Inferior parietal cortex (tissue), 1 donor: ENCODE results near the gene HOXB8.
A peak's percentile ranks its signal among the peaks of the same experiment; 100 is the strongest.

Source experiments
- DNase-seq: peaks from one replicate; pipeline ENCODE4 v3.0.0-alpha.2; 2016; ENCODE audit errors: extremely low spot score

Gene HOXB8

DNA sequence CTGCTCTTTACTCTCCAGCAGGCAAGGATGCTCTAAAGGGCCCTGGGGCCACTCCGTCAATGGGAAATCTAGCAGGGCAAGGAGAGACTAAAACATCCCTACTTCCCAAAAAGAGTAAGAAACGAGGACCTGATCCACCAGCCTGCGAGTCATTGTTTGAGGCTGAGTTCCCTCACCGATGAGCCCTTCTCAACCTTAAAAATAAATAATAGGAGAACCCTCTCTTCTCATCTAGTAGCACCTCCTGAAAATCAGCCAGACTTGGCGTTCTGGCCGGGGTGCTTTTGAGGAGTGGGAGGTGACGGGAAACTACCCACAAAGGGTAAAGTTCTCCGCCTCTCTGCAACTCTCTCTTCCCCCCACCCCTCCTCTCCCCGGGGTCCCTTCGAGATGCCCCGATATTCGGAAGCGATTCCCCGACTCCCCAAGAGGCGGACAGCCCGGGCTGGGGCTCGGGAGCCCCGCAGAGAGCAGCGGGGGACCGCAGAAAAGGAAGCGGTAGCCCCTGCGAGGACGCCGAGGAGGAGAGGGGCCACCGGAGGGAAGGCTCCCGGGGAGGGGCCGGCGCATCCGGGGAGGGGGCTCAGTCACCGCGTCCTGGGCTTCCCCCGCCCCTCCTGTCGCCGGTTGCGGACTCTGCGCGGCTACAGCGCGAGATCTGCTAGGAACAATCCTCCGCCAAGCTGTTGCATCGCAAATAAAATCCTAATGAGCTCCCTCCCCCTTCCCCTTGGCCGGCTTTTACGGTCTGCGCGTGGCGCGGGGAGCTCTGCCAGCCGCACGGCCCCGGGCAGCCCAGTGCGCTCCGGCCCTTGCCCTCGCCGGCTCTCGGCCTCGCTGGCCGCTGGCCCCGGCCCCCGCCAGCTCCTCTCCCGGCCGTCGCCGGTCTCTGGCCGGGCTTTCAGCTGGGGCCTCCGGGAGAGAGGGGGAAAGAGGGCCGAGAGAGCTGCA, 9.7 kb upstream of the HOXB8 start:
- DNase-seq: no peak

DNA sequence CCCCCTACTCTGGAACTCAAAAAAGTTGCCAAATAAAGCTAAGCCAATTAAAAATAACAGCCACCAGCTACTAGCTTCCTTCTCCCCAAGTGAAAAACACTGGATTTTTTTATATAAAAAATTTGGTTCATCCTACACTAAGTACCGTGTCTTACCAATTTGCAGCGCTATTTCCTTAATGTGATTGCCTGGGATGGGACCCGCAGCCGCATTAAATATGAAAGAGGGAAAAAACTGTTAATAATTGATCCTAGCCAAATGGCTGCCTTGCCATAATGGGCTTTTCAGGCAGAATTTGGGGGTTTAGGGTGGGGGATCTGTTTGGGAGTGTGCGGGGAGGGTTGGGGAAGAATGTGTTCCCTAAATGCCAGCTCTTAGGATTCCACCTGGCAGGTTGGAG, 9.0 kb upstream of the HOXB8 start:
- no peak for DNase-seq

DNA sequence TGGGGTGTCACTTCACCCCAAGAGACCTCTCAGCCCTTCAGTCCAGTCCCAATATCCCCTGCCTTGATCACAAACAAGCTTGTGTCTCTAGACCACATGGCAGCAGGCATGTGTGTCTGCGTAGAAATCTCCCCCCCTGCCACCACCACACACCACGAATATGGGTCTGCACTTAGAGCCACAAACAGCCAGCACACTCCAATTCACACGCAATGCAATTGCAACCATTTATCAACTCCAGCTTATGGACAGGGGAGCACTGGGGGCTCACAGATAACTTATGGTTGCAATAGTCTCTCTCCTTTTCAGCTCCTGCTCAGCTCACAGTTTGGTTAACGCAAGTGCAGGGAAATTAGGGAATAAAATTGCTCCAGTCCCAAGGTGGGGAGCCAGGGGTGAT, 8.5 kb upstream of the HOXB8 start:
- DNase-seq: no peak

DNA sequence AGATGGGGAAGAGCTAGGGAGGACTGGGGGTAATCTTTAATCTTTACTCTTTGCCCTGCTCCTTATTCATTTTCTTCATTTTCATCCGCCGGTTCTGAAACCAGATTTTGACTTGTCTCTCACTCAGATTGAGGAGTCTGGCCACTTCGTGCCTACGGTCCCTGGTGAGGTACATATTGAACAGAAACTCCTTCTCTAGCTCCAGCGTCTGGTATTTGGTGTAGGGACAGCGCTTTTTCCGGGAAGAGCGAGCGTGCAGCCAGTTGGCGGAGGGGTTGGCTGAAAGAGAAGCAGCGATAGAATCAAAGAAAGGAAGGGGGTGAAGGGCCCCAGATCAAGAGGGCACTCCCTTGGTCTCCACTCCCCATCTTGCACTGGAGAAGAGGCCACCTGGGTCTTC, 7.8 kb upstream of the HOXB8 start:
- DNase-seq: no peak

DNA sequence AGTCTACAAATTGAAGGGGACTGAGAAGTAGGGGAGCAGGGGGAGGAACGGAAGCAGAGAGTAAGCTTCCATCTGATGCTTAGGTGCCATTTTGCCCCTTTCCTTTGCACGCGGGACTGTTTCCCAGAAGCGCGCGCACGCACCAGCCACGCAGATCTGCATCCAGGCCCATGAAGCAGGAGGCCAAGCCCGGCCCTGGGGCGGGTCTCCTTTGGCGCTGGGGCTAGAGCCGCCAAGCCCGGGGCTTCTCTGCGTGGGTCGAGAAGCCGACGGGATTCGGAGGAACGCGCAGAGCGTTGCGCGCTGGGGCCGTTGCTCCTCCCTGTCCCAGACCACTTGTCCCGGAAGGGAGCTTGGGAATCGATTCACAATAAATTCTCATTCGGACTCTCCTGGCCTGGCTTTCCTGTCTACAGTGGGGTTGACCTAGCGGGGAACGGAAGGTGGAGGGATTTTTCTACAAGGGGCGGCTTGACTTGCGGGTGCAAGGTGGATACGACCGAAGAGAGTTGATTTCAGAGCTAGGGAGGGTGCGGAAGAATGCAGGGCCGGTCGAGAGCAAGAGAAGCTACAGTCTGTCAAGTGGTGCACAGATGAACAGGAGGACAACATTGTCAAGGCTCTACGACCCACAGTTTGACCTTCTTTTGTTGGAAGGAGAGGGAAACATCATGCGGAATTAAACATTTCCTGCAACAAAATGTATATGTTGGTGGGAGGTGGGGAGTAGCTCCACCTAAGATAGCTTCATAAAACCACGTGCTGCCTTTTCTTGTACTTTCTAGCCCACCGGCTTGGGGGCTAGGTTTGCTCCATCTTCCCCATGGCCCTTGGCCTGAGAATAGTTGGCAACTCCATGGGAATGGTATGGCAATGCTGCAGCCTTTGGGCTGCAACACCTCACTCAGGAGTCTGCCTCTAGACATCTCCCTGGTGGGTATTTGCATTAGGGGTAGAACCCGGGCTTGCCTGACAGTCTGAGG, 6.6 kb upstream of the HOXB8 start:
- no peak for DNase-seq

DNA sequence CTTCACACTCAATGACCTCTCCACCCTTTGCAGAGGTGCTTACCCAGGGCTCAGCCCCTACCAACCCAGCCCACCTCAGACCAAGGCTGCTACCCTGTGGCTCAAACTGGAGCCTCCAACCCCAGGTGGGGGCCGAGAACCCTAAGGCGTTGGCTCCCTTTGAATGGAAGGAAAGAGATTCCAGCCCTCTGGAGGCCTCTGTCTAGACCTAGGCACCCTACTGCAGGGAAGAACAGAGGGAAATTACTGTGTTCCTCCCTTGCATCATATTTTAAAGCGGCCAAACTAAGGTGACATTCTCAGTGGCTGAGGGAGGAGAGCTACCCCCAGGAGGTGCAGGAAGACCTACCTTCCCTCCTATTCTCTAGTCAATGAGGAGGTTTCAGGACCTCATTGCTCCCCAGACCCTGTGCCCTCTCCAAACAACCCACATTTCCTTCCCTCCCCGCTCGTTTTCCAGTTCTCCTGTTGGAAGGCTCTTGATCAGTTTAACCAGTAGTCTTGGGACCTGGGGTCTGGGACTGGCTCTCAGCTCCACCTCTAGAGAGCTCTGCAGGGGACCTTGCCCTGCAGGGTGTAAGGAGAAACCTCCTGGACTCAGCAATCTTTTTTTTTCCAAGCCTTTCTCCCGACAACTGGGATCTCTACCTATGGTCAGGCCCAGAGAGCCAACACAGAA, 5.5 kb upstream of the HOXB8 start:
- DNase-seq: no peak

DNA sequence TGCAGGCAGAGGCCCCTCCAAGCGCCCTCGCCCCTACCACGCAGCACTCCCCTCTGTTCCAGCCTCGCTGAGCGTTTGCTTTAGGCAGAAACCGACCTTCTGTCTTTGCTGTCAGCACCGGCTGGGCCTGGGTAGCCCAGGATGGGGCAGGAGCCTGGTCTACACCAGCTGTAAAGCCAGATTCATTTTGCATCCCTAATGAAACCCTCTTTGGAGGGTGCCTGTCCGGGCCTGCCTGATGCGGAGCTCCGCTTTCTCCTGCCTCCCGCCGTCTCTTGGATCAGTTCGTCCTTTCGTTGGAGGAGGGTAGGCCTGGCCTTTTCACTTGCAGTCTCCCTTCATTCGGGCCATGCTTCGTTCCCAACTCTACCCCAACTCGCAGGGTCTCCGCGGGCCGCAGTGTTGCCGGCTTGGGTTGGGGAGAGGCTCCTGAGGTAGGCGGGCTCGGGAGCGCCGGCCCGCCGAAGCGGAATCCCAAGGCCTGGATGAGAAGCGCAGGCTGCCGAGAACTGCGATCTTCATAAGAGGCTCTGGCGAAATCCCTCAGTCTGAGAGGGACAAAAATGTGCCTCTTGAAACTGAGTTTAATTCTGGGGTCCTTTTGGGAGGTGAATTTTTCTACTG, 4.8 kb upstream of the HOXB8 start:
- DNase-seq: no peak

DNA sequence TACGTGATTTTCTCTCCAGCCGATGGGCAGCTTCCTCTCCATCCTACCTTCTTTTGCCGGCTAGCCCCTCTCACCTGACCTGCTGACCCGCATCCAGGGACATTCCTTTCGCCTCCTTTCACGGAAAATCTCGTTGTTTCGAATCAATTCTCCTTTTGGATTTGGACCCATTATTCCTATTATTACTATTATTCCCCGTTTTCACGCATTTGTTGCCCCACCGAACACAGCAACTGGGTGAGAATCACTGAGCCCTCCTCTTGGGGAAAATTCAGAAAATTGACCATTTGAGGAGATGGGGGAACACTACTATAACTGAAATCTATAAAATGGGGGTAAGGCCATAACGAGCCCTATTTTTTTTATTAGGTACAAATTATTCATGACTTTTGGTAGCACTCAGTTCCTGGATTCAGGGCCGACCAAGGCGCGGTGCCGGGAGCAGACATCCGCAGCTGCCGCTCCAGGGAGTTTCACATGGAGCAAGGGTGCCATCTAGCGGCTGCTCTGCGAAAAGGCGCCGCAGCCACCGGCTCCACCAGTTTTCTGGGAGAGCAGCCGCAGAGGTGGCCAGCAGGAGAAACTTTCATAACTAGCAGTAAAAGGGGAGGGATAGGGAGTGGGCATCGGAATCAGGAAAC, 3.3 kb upstream of the HOXB8 start:
- DNase-seq: peak; percentile 89

DNA sequence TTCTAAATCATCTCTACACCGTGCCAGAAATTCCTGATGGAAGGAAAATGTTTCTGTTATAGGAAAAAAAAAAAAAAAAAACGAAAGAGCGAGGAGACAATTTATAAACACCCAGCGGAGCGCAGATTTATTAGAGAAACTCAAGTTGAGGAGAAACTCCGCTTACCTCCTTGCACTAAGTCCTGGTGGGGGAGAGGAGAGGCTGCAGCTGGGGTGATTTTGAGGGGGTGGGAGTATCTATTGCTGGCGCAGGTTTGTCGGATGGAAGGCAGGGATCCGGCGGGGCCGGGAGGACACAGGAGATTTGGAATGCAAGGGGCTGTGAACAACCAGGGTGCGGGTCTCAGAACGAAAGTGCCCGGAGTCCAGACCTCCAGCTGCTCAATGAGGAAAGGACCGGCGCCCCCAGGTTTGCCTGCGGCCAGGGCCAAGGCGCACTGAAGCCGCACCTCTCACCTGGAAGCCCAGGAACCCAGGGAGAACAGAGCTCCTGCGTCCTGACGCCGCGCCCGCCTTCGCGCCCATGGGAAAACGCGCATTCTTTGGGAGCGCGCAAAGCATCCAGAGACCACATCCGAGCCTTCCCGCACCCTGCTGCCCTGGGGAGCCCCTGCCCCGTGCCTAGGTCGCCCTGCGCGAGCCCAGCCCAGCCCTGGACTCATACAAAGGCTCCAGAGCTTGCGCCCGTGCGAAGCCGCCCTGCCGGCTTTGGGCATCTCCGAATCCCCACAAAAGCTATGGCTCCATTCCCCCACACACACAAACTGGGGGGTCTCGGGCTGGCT, 2.6 kb upstream of the HOXB8 start:
- DNase-seq: no peak

DNA sequence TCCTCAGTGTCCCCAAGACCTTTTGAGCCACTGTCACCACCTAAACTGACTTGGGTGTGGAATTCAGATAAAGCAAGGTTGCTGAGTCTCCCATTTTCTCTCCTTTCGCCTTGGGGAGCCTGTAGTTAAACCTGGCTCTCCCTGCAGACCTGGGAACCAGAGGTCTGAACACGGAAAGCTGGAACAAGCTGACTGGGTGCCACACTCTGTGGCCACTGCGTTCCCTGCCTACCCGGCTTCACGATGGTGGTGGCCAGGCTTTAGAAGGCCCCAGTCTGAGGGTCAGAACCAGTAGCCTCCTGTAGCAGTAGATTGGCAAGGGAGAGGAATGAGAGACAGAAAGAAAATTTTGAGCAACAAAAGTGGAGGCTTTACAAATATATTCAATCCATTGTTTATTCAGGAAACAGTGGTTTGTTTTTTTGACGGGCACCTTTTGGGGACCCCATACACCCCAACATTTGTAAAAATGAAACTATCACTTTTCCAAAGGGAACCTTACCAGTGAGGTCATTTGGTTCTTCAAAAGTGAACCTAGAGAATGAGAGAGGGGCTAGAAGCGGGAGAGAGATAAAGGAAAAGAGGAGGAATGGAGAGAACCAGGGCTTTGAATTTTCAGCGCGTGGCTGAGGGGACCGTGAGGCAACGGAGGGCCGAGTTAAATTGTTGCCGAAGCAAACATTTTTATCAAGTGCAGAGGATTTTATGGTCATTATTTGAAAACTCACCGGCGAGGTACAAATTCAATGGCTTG, 1.8 kb upstream of the HOXB8 start:
- no peak for DNase-seq

DNA sequence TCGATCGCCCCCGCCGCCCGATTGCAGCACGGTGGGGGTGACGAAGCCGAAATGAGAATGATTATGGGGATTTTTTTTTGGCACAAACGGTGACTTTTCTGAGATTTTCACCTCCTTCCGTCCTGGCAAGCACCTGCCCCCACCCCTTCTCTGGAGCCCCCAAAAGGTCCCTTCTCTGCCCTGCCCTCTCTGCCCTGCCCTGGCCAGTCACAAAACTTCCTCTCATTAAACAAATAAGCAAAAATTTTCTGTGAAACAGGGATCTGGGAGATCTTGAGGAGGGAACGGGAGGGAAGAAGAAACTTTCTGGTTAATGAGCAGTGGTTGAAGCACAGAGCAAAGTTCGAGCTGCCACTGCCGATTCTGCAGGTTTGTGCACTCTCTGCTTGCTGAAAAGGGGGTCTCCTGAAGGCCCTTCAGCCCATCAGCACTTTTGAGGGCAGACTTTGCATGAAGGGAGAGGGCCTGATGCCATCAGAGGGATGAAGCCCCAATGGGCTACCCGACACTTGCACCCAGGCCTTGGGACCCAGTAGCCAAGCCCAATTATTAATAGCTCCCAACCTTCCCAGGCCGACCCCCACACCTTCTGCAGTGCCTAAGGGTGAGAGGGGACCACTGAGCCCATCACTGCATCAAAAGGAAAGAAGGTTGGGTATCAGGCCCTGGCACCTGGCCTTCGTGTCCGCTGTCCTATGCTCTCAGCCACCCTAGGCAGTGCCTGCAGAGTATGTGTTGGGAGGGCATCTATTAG, 1.0 kb upstream of the HOXB8 start:
- no peak for DNase-seq

DNA sequence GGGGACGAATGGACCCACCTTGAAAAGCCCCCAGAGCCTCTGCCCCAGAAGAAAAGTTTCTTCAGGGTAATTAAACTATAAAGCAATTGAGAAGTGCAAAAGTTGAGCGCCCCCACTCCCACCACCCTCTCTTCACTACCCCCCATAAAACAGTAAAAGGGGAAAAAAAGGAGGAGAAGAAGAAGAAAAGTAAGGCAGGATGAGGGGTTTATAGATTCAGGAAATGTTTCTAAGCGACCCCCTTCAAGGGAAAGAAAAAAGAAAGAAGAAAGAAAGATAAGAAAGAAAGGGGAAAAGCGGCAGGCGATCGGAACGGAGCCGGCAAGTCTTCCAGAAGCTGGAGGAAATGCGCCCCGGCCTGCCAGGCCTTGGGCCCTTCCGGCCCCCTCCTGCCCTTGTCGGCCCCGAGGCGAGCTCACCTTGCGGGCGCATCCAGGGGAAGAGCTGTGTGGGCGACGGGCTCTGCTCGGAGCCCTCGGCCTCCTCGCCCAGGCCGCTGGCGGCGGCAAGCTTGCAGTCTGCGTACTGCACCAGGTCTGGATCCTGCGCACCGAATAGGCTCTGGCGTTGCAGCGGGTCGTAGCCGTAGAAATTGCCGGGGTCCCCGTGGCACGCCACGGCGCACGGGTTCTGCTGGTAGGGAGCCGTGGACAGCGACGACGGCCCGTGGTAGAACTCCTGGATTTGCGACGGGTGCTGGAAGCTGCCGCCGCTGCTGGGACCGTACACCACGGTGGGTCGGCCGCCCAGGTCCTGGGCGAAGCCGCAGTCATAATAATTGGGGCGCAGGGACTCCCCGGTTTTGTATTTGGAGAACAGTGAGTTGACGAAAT, 1.0 kb downstream of the HOXB8 start:
- DNase-seq: no peak

DNA sequence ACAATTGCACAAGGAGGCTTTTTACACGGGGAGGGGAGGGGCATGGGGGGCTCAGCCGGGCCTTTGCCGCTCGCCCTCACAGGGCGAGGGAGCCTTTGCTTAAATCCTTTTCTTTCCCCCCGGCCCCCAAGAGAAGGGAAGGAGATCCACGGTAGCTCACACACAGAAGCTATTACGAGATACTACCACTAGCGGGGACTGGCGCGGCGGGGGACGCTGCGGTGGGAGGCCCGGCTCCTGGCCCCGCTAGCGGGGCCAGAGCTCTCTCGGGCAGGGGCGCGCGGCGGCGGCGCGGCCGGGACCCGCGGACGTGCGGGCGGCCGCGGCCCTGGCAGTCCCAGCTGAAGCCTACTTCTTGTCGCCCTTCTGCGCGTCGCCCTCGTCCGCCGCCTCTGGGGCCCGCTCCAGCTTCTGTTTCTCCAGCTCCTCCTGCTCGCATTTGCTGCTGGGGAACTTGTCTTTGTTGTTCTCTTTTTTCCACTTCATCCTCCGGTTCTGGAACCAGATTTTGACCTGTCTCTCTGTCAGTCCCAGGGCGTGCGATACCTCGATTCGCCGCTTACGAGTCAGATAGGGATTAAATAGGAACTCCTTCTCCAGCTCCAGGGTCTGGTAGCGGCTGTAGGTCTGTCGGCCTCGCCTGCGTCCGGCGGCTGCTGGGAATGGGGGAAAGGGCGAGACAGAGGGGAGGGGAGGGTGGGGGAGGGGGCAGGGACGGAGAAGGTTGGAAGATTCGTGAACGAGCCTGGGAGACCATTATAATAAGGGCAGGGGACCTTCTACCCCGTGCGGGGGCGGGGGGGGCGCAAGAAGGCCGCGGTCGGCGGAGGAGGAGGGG, 2.0 kb downstream of the HOXB8 start:
- no peak for DNase-seq

DNA sequence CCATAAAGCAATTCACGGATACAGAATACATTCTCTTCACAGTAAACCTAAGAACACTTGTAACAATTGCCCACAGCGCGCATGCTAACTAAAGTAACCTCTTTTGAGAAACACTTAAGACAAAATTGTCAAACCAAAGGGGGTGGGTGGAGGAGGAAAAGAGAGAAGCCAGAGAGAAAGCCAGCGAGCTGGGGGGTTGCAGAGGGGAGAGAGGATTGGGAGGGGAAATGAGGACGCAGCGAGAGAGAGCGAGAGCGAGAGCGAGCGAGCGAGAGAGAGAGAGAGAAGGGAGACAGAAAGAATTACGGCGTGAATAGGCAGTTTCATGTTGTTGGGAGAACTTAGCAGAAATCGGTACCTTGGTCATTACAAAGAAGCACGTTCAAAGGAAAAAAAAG, 2.6 kb downstream of the HOXB8 start:
- no peak for DNase-seq

DNA sequence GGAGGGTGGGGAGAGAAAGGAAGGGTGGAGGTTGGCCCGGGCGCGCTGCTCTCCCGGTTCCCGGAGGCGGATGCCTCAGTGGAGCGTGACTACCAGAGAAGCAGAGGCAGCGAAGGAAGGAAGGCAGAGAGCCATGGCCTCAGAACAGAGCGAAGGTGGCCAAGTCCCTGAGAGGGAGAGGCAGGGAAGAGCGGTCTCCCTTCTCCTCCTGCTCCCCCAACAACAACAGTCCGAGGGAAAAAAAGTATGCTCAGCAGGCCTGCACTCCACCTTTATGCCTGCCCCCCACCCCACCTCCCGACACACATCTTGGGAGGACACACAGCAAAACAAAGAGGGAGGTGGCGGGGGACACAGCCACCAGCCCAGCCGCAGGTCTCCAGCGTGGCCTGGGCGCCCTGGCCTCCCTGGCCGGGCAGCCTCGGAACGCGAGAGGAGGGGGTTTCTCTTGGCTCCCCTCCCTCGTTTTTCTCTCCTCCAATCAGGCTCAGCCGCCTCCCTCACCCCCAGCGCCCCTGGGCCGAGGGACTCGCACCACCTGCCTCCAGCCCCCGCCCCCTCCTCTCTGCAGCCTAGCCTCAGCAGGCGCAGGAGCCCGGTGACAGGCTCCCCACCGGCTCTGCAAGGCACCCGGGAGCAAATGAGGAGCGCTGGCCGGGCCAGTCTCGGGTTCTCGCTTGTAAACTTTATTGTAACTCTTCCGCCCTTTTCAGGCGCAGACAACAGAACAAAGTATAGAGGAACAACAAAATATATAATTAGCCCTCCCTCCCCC, 3.2 kb downstream of the HOXB8 start:
- no peak for DNase-seq

DNA sequence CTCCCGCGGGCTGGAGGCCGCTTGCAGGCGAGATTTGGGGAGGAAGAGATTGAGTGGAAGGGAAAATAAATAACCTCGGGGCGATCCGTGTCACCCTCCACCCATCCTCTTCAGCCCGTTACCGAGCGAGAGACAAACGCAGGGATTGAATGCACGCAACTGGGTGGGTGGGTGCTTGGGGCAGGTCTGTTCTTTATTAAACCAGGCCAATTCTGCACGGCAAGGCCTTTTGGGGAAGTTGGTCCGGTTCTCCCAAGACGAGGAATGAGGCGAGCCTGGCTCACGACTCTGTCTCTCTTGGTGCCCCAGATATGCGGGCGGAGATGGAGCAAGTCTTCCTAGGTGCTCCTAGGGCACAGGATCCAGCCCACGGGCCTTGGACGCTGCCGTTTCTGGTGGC, 3.9 kb downstream of the HOXB8 start:
- DNase-seq: no peak
